B cell (primary cell): Measurements from ENCODE around the gene TTC1.

Experiments used
- CTCF ChIP-seq: fragments of 200-600 bp; IDR thresholded peaks from one replicate; pipeline ENCODE4 v1.8.0; 2022; ENCODE audit warnings: antibody characterized with exemption, mild to moderate bottlenecking
- EZH2 ChIP-seq: IDR thresholded peaks from 2 replicates; pipeline ENCODE4 v1.6.1; 2012; ENCODE audit warnings: borderline replicate concordance, low read depth, mild to moderate bottlenecking, moderate library complexity, low read length; ENCODE audit not compliant: insufficient read depth, poor library complexity, severe bottlenecking

GRCh38 chr5:160008877-160009590 is at the start of gene TTC1:
- no peak for TF ChIP-seq CTCF
- TF ChIP-seq EZH2: no peak
